Nucleus accumbens (tissue), 56 donors: Measurements from ENCODE around the gene PRDM4.
"Not testable (repeated sequence)": the region's sequence is repeated elsewhere in the genome, so short reads cannot be mapped to it uniquely, and the experiment has no call there.

Experiments used
- DNase-seq, 56 donors: peaks; one replicate each; lab custom pipeline; 2025; lab: John Stamatoyannopoulos, UW

PRDM4 gene

GRCh38 chr12:107775093-107775721, 14.3 kb upstream of the PRDM4 start:
- DNase-seq: peak in 2 of 56 donors; percentile 2 to 4

- DNase-seq: no peak
These were observed 13.6 kb upstream of the PRDM4 start, which contains the start of gene ASCL4 for GRCh38 chr12:107774349-107775029. Gene ASCL4, plus strand, starts transcription at chr12:107774704. Its CDS starts 515 bp downstream, at chr12:107775219.

DNA sequence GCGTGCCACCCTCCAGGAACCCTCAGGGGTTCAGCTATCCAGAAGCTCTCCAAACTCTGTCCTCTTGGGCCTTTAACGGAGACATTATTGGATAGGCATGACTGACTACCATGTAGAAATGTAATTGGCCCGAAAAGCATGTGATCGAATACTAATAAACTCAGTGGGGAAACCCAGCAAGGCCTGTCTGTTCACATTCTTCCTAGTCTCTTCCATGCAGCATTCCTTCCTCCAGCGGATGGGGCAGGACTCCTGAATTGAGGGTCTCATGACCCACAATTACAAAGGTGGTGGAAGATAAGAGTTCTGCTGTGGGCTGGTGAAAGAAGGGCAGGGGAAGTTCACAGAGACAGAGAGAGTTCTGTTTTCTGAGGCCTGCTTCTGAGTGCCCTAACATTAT, 6.5 kb upstream of the PRDM4 start:
- no peak for DNase-seq

DNA sequence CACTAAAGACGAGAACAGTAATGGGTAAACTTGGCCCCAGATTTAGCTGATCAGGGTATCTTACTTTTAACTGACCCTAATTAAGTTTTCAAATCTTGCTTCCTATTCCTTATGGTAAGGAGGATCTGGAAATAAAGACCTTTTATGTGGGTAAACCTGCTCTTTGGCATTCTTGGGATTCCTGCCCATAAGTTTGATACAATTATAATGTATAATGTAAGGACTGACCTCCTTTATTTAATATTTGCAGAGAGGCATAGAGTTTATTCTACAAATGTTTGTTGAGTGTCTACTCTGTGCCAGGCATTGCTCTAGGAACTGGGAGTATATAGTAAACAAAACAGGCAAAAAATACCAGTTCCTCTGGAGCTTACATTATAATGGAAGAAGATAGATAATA, 4.4 kb upstream of the PRDM4 start:
- no peak for DNase-seq

GRCh38 chr12:107764626-107765025, 3.7 kb upstream of the PRDM4 start:
- DNase-seq: no peak

DNA sequence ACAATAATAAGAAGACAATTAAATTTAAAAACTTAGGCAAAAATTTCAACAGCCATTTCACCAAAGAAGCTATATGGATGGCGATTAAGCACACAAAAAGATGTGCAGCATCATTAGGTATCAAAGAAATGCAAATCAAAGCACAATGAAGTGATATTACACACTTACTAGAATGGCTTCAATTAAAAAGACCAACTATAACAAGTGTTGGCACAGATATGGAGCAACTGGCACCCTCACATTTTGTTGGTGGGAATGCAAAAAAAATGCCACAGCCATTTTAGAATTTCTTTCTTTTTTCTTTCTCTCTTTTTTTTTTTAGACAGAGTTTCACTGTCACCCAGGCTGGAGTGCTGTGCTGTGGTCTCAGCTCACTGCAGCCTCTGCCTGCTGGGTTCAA, 1.9 kb upstream of the PRDM4 start:
- no peak for DNase-seq

DNA sequence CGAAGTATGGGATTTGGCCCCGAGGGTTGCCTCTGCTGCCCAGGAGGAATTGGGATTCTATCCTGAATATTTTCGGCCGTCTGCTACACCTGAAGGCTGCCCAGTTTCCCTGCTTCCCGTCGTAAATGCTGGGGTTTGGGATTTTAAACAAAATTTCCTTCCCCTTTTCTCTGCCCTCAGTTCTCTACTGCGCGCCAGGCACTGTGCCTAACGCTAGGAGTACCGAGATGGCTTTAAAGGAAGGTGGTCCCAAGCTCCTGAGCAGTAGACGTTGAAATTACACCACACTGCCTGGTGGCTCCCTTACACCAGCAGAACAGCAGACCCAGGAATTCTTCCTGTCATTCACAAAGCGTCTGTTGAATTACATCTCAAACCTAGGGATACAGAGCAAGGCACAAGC, 566 bp upstream of the PRDM4 start:
- DNase-seq: peak in 8 of 56 donors; percentile 13 to 60 (median 42)

GRCh38 chr12:107760207-107760808, 629 bp downstream of the PRDM4 start:
- peak in 20 of 56 donors; percentile 8 to 47 (median 25) for DNase-seq

- no peak for DNase-seq
These were observed 1.5 kb downstream of the PRDM4 start for GRCh38 chr12:107759410-107759809.

DNA sequence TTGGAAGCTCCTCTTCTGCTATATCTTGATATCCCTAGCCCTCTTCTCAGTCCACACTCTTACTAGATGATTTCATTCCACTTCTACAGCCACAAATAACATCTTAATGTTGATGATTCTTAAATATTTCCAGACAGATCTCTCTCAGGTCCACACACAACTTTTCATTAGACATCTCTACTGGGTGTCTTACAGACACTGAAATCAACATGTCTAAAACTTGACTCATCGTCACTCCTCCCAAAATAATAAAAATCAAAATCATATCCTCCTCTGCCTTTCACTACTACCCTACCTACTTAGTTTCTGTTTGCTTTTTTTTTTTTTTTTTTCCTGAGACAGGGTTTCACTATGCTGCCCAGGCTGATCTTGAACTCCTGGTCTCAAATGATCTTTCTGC, 11.9 kb downstream of the PRDM4 start:
- no peak for DNase-seq

DNA sequence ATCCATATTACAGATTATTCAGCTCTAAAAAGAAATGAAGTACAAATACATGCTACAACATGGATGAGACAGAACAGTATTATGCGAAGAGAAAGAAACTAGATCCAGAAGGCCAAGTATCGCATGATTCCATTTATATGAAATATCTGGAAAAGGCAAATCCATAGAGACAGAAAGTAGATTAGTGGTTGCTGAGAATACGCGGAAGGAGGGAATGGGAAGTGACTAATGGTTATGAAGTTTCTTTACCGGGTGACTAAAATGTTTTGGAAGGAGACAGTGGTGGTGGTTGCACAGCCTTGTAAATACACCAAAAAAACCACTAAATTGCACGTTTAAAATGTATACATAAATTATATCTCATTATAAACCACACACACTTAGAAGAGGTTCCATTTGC, 12.5 kb downstream of the PRDM4 start:
- DNase-seq: no peak

DNA sequence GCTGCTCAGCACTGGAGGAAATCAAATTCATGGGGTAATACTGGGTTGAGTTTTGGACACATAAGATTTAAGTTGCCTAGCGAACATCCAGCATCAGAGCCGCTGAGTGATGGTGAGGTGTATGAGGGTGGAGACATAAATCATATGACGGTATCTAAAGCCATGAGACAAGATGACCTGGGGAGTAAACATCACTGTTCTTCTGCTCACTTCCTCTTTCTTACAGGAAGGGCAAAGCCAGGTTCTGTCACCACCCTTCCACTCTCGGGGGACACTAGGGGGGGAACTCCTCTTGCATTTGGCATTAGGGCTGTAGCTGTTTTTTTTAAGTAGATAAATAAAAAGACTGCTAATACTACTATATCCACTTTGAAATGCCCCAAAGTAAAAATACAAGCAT, 24.0 kb downstream of the PRDM4 start:
- DNase-seq: no peak

GRCh38 chr12:107735763-107736162, 25.2 kb downstream of the PRDM4 start:
- no peak for DNase-seq

- DNase-seq: peak in 7 of 56 donors; percentile 1 to 18 (median 5)
These were observed 26.8 kb downstream of the PRDM4 start for GRCh38 chr12:107734139-107734538.

- DNase-seq: no peak
These were observed 28.6 kb downstream of the PRDM4 start for GRCh38 chr12:107732365-107732764.

DNA sequence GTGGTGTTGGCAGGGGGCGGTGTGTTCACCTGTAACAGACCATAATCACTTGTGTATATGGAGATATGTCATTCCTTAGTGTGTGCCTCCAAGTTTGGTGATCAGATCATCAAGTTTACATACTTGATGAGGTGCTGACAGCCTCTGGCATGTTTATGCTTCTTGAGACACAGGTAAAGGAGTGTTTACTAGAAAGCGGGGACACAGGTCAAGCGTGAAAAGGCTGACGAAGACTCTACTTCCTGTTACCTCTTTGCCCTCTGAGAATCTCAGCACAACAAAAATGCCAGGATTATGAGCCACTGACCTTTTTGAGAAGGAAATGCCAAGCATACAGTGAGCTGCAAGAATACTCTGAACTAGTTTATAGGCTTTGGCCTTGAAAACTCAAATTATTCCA, 29.6 kb downstream of the PRDM4 start:
- DNase-seq: no peak

DNA sequence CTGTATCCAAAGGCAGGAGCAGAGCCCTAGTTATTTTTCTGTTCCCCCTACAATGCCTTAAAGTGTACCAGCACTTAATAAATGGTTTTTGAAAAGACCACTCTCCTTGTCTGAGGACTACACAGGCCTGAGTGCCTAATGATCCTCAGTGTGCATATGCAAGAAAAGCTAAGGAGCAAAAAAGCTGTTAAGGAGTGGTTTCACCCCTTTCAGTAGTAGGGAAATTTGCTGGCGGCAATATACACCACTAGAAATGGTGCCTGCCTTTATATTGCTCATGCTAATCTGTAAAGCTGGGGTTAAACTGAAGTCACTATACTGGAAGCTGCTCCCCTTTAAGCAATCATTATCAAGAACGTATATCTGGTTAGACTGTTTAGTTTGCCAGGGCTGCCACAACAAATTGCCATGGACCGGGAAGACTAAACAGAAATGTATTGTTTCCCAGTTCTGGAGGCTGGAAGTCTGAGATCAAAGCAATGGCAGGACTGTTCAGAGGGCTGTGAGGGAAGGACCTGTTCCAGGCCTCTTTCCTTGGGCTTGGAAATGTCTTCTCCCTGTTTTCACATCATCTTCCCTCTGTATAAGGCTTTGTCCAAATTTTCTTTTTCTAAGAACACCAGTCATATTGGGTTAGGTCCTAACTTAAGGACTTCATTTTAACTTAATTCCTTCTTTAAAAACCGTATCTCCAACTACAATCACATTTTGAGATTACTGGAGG, 30.2 kb downstream of the PRDM4 start:
- DNase-seq: no peak

- DNase-seq: not testable (repeated sequence)
These were observed 33.2 kb downstream of the PRDM4 start for GRCh38 chr12:107727742-107728141.

GRCh38 chr12:107727327-107727726, 33.6 kb downstream of the PRDM4 start:
- DNase-seq: not testable (repeated sequence)

- DNase-seq: no peak
These were observed 42.3 kb downstream of the PRDM4 start for GRCh38 chr12:107718606-107719005.

GRCh38 chr12:107715780-107716179, 45.2 kb downstream of the PRDM4 start:
- no peak for DNase-seq
